Adrenal gland (tissue), 12 donors: ENCODE data around the gene CD44. TPM values are rescaled to one million over a fixed set of nuclear protein-coding genes. Genes with fewer than 3 reads are reported as not detected.

Experiments used
- DNase-seq, 7 donors: peaks; one replicate each; pipeline ENCODE4 v3.0.0-alpha.2; 2019 to 2020
- H3K27ac ChIP-seq, 5 donors: fragments of 200-600 bp; sonication (generic) in 4 of 5; 1 replicate in 3 of 5; 2 replicates in 2 of 5; pipeline versions ENCODE4 v1.5.1 to v1.8.0; 2016 to 2020; ENCODE audit warnings: mild to moderate bottlenecking in 1 of 5
- H3K27me3 ChIP-seq: fragments of 200-600 bp; 2 replicates; pipeline ENCODE4 v1.8.0; 2021
- H3K36me3 ChIP-seq, 2 donors: fragments of 200-600 bp; replicated peaks in 1 of 2; 1 replicate in 1 of 2; 2 replicates in 1 of 2; pipeline versions ENCODE4 v1.5.1 to v1.8.0; 2018 to 2022
- H3K4me1 ChIP-seq, 2 donors: fragments of 200-600 bp; replicated peaks in 1 of 2; 1 replicate in 1 of 2; 2 replicates in 1 of 2; pipeline versions ENCODE4 v1.5.1 to v1.8.0; 2018 to 2021
- H3K4me3 ChIP-seq, 4 donors: fragments of 200-600 bp; sonication (generic) in 3 of 4; one replicate each; pipeline ENCODE4 v1.5.1; 2016 to 2018
- H3K9me3 ChIP-seq, 3 donors: fragments of 200-600 bp; sonication (generic) in 1 of 3; replicated peaks in 1 of 3; 1 replicate in 2 of 3; 2 replicates in 1 of 3; pipeline versions ENCODE4 v1.5.1 to v1.8.0; 2016 to 2021
- POLR2A ChIP-seq, 2 donors: fragments of 450-650 bp; IDR thresholded peaks; one replicate each; pipeline ENCODE4 v1.6.1; 2017; ENCODE audit warnings: antibody characterized with exemption in 2 of 2, mild to moderate bottlenecking in 2 of 2, moderate library complexity in 1 of 2
- WGBS, 4 donors: extraction: QIAGEN DNeasy Blood & Tissue Kit in 2 of 4; methylation state at CpG; one replicate each; pipeline versions ENCODE4 v1.1.5 to v1.1.7; 2013 to 2017; 5-methylcytosine and 5-hydroxymethylcytosine counted together
- intact Hi-C, 2 donors: fragments of 100-400 bp; cut with DNase I; formaldehyde crosslinking; loops; one replicate each; pipeline versions ENCODE4 v1.14.1 to v1.15.0; 2022 to 2023
- polyA plus RNA-seq, 3 donors: library from polyadenylated mRNA; stranded (reverse); fragments of 200-250 nt in 2 of 3; fragments of 350-450 nt in 1 of 3; fragmentation: Illumina TruSeq in 1 of 3; extraction: RNeasy Lipid Tissue Mini Kit (QIAGEN cat#74804) in 1 of 3; gene quantifications; one replicate each; pipeline ENCODE4 v1.2.3, GENCODE V29; 2013 to 2014
- total RNA-seq, 9 donors: library from RNA; depleted of rRNA in 4 of 9; stranded (reverse); fragments of >200 nt in 4 of 9; fragments of 120-200 nt in 1 of 9; fragmentation: NEBNext Ultra II Directional in 1 of 9; extraction: Animal tissue kit (Norgen Biotek cat#: 25700) in 1 of 9; gene quantifications; one replicate each; pipeline versions ENCODE4 v1.1.0 to v1.2.4, GENCODE V29; 2013 to 2023
- TF ChIP-seq, protein P1 (sequence below), 6 experiments: fragments of 450-650 bp in 4 of 6; fragments of 200-600 bp in 2 of 6; sonication (generic) in 1 of 6; IDR thresholded peaks; 1 replicate in 5 of 6; 2 replicates in 1 of 6; pipeline versions ENCODE4 v1.5.1 to v1.8.0; 2016 to 2021; ENCODE audit warnings: antibody characterized with exemption in 6 of 6, mild to moderate bottlenecking in 2 of 6, moderate library complexity in 1 of 6
- donor health status: healthy with polysubstance abuse.
- donor health status: Bipolar disorder and iron deficiency.
- donor health status: DM: yes; HTN: yes; CAD: no.
- donor health status: DM: no; HTN: no; CAD: no.
- donor health status: DM: no; HTN: no; CAD: no.
- donor health status: DM: yes; HTN: yes; CAD: no.

Gene CD44
- total and polyA plus RNA-seq, 12 donors = 10.2 to 110 (median 77.5) TPM

GRCh38 chr11:35147235-35147634, 8.3 kb downstream of the CD44 start:
- Histone ChIP-seq H3K36me3 (no peaks in the 10 kb centered on the region), H3K27me3 (no peaks in the 10 kb centered on the region), H3K4me1 (peaks cover 0 to 14% of the 10 kb centered on the region in 2 donors), H3K4me3 (no peak overlapping the region), H3K27ac (no peak overlapping the region), H3K9me3 (no peaks in the 10 kb centered on the region)
- DNase-seq = no peak
- TF ChIP-seq POLR2A (IDR thresholded peaks at IDR 0.05) = no peak
- TF ChIP-seq, protein P1, sequence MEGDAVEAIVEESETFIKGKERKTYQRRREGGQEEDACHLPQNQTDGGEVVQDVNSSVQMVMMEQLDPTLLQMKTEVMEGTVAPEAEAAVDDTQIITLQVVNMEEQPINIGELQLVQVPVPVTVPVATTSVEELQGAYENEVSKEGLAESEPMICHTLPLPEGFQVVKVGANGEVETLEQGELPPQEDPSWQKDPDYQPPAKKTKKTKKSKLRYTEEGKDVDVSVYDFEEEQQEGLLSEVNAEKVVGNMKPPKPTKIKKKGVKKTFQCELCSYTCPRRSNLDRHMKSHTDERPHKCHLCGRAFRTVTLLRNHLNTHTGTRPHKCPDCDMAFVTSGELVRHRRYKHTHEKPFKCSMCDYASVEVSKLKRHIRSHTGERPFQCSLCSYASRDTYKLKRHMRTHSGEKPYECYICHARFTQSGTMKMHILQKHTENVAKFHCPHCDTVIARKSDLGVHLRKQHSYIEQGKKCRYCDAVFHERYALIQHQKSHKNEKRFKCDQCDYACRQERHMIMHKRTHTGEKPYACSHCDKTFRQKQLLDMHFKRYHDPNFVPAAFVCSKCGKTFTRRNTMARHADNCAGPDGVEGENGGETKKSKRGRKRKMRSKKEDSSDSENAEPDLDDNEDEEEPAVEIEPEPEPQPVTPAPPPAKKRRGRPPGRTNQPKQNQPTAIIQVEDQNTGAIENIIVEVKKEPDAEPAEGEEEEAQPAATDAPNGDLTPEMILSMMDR (IDR thresholded peaks at IDR 0.05) = no peak
- intact Hi-C loops = no loop called here
- WGBS, 4 donors = 70 to 90% (median 74%) methylated on average over 1 of the region's 1 CpG

DNA sequence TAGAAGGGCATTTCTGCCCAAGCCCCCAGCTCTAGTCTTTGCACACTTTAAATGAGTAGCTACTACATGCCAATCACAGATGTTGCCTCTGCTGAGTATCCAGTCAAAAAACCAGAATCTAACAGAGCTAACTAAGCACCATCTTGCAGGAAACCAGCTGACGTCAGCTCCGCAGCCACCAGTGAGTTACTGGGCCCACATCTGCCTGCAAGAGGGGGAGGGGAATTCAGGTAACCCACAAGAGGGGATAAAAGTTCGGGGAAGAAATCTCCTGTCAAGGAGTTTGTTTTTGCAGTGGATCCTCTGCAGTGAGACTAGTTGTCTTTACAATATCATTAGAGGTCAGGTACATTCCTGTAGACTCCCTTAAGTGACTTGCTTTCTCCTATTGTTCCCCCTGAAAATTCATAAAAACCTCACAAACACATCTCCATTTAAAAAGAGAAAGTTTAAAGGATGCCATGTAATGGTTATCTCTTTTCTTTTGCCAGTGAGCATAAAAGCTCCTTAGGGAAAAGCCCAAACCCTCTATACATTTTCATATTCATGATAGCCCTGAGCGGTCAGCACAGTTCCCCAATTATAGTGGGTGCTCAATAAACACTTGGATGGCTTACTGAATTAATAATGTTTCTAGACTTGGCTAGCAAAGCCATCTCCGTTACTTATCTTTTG, 9.3 kb downstream of the CD44 start:
- Histone ChIP-seq H3K27ac (no peak overlapping the region), H3K4me1 (peaks cover 0 to 14% of the 10 kb centered on the region in 2 donors), H3K9me3 (no peaks in the 10 kb centered on the region), H3K4me3 (no peak overlapping the region), H3K36me3 (no peaks in the 10 kb centered on the region), H3K27me3 (no peaks in the 10 kb centered on the region)
- 90 to 96% (median 91%) methylated on average over 5 of the region's 5 CpGs for WGBS, 4 donors
- intact Hi-C loops = no loop called here
- no peak for TF ChIP-seq POLR2A (IDR thresholded peaks at IDR 0.05)
- DNase-seq = no peak

DNA sequence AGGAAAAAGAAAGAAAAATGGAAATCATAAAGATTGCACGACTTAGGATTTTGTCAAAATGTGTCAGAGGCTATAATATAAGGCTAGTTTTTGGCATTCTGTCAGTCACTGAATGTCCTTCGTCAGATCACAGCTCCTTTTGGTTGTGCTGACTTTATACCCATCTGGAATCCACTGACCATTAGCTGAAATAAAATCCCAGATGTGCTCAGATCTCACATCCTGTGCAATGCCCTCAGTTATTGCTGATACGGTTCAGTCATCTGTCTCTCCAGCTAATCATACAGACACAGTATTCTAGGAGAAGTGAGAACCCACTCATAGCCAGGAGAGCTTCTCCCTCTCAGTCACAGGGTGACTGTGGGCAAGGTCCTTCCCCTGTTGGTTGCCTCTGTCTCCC, 11.5 kb downstream of the CD44 start:
- no peak for TF ChIP-seq POLR2A (IDR thresholded peaks at IDR 0.05)
- TF ChIP-seq, protein P1 (IDR thresholded peaks at IDR 0.05) = no peak
- intact Hi-C loops = no loop called here
- H3K27me3 ChIP-seq = no peaks in the 10 kb centered on the region
- H3K4me3 ChIP-seq = no peak overlapping the region
- no peaks in the 10 kb centered on the region for H3K36me3 ChIP-seq
- no peak for DNase-seq
- no peak overlapping the region for H3K27ac ChIP-seq
- no peaks in the 10 kb centered on the region for H3K9me3 ChIP-seq
- 74 to 91% (median 85%) methylated on average over 3 of the region's 3 CpGs for WGBS, 4 donors
- no peaks in the 10 kb centered on the region for H3K4me1 ChIP-seq

GRCh38 chr11:35151241-35151640, 12.3 kb downstream of the CD44 start:
- DNase-seq = no peak
- no peaks in the 10 kb centered on the region for H3K4me1 ChIP-seq
- no peaks in the 10 kb centered on the region for H3K9me3 ChIP-seq
- WGBS, 4 donors = 59 to 64% (median 61%) methylated on average over 1 of the region's 1 CpG
- intact Hi-C loops = no loop called here
- no peaks in the 10 kb centered on the region for H3K27me3 ChIP-seq
- no peaks in the 10 kb centered on the region for H3K36me3 ChIP-seq
- H3K27ac ChIP-seq = no peak overlapping the region
- TF ChIP-seq POLR2A (IDR thresholded peaks at IDR 0.05) = no peak
- TF ChIP-seq, protein P1 (IDR thresholded peaks at IDR 0.05) = no peak
- no peak overlapping the region for H3K4me3 ChIP-seq

DNA sequence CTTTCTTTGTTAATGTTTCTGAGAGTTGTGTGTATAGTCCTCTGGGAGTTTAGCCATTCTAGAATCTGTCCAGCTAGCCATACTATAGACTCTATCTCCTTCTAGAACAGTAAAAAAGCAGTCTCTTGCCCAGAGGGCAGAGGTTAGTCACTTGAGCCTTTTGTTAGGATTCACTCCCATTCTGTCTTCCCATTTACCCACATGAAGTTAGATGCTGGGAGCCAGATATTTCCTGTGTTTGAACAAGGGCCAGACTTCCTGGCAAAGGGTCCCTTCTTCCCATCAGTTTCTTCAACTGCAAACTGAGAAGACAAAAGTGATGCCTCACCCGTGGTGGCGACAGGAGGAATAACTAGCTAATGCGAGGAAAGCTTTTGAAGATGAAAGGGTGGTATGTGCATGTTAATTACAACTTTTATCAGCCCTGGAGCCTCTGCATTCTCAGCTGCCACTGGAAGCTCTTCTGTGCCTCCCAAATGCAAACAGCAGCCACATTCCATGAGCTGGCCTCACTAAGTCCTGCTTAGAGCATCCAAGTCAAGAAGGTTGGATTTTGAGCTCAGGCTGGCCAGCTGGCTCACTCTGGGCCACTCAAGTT, 12.8 kb downstream of the CD44 start:
- TF ChIP-seq, protein P1 (IDR thresholded peaks at IDR 0.05) = no peak
- TF ChIP-seq POLR2A (IDR thresholded peaks at IDR 0.05) = no peak
- no peaks in the 10 kb centered on the region for H3K9me3 ChIP-seq
- H3K4me1 ChIP-seq = no peaks in the 10 kb centered on the region
- no peak for DNase-seq
- H3K27ac ChIP-seq = no peak overlapping the region
- intact Hi-C loops = no loop called here
- H3K36me3 ChIP-seq = no peaks in the 10 kb centered on the region
- WGBS, 4 donors = 56 to 72% (median 69%) methylated on average over 3 of the region's 3 CpGs
- H3K4me3 ChIP-seq = no peak overlapping the region
- no peaks in the 10 kb centered on the region for H3K27me3 ChIP-seq
